Stimulated activated effector memory CD8-positive, alpha-beta T cell treated with anti-CD3 and anti-CD28 coated beads, Interleukin-12 subunit alpha, Interleukin-12 subunit beta, amount 100 ng/mL, for 72 hours (primary cell): ENCODE results near the gene ARHGAP10.
A peak's percentile ranks its signal among the peaks of the same experiment; 100 is the strongest.

Experiments used
- ATAC-seq: fragments of 150-1000 bp; cut with Tn5 transposase; 2 replicates; pipeline ENCODE4 v1.10.0; 2021
- DNase-seq, 2 donors: peaks; one replicate each; pipeline ENCODE4 v3.0.0; 2021 to 2022; ENCODE audit warnings: low spot score in 2 of 2
- H3K27ac Mint-ChIP-seq: one replicate; pipeline ENCODE4 v1.8.0; 2022; ENCODE audit warnings: mild to moderate bottlenecking, mixed read lengths
- H3K36me3 Mint-ChIP-seq: one replicate; pipeline ENCODE4 v1.8.0; 2022; ENCODE audit warnings: mild to moderate bottlenecking, mixed read lengths
- H3K4me1 Mint-ChIP-seq: one replicate; pipeline ENCODE4 v1.8.0; 2022; ENCODE audit warnings: mixed read lengths
- H3K4me3 Mint-ChIP-seq: one replicate; pipeline ENCODE4 v1.8.0; 2022; ENCODE audit warnings: mild to moderate bottlenecking, mixed read lengths
- H3K9me3 Mint-ChIP-seq: one replicate; pipeline ENCODE4 v1.8.0; 2022; ENCODE audit warnings: mixed read lengths

Gene ARHGAP10

DNA sequence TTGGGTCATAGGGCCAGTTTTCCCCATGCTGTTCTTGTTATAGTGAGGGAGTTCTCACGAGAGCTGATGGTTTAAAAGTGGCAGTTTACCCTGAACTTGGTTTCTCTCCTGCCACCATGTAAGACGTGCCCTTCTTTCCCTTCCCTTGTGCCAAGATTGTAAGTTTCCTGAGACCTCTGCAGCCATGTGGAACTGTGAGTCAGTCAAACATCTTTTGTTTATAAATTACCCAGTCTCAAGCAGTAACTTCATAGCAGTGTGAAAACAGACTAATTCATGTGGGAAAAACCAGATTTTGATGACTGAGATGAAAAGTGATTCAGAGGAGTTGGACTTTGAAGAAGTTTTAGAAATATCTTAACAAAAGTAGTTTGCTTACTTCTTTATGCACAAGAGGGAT, 101.4 kb downstream of the ARHGAP10 start:
- DNase-seq (no peak), ATAC-seq (peak; percentile 57)
- Mint-ChIP-seq H3K9me3 (no peaks in the 10 kb centered on the region), H3K36me3 (peaks cover 7% of the 10 kb centered on the region), H3K27ac (no peak overlapping the region), H3K4me3 (no peak overlapping the region), H3K4me1 (peaks cover 44% of the 10 kb centered on the region)

DNA sequence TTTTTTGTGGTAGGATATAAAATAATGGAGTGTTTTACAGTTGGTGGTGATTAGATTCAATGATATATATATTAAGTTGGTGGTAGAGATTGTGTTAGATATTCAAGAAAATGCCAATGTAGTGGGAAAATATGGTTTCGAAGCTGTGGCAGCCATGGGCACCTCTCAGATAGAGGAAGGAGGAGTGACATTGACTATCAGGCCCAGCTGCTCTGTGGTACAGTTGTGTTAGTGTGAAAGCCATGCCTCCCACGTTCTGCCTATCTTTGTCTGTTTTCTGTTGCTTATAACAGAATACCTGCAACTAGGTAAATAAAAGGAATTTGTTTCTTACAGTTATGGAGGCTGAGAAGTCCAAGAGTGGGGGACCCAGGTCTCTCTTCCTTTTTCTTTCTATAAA, 101.9 kb downstream of the ARHGAP10 start:
- peaks cover 7% of the 10 kb centered on the region for H3K36me3 Mint-ChIP-seq
- ATAC-seq (peak; percentile 46), DNase-seq (no peak)
- H3K27ac Mint-ChIP-seq: no peak overlapping the region
- H3K4me1 Mint-ChIP-seq: peaks cover 44% of the 10 kb centered on the region
- no peaks in the 10 kb centered on the region for H3K9me3 Mint-ChIP-seq
- H3K4me3 Mint-ChIP-seq: no peak overlapping the region

DNA sequence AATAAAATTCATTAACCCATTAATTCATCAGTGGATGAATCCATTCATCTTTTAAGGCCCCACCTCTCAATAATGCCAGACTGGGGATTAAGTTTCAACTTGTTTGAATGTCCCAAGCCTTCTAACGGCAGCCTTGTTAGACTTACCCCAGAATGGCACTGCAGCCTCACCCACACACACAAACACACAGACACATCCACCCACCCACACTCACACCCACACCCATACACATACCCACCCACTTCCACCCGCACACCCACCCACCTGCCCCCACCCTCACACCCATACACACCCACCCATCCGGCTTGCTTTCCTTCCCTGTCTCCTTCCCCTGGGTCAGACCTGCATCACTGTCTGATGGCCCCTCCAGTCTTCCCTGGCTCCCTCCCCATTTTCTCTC, 102.6 kb downstream of the ARHGAP10 start:
- no peaks in the 10 kb centered on the region for H3K9me3 Mint-ChIP-seq
- H3K4me3 Mint-ChIP-seq: no peak overlapping the region
- peaks cover 7% of the 10 kb centered on the region for H3K36me3 Mint-ChIP-seq
- H3K27ac Mint-ChIP-seq: peak overlapping the region; percentile 60
- no peak for ATAC-seq
- peaks cover 43% of the 10 kb centered on the region for H3K4me1 Mint-ChIP-seq
- no peak for DNase-seq

DNA sequence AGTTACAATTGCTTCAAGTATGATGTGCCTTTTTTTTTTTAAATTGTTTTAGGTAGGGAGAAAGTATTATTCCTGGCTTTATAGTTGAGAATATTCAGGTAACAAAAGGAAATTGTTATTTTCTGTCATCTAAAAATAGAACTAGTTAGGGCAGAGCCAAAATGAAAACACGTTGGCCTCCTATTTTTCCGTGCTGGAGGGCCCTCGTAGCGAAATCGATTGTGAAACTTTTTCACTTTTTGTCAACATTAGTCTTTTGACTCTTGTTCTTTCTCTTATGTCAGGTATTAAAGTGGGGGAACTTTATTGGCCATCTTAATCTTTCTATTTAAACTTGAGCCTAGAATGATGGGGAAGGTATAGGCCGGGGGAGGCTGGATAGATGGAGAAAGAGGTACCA, 104.9 kb downstream of the ARHGAP10 start:
- ATAC-seq (peak; percentile 45), DNase-seq (no peak)
- Mint-ChIP-seq H3K27ac (no peak overlapping the region), H3K36me3 (peaks cover 6% of the 10 kb centered on the region), H3K4me3 (peak overlapping the region; percentile 9), H3K4me1 (peaks cover 33% of the 10 kb centered on the region), H3K9me3 (no peaks in the 10 kb centered on the region)

DNA sequence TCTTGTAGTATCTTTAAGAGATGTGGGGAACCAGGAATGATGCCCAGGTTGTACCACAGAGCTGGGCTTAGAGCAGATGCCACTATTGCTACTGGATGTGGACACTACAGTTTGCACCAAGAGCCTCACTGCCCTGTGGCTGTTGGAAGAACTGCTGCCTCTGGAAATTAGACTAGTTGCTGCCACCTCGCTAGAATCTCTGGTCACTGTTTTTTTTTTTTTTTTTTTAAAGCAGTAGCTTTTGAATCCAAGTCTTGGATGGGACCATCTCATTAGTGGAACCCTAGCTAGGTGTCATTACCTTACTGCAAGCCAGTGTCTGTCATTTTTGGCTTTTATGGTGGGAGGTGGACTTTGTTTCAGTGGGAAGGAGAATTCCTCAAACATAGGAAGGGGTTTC, 105.5 kb downstream of the ARHGAP10 start:
- no peak for ATAC-seq
- Mint-ChIP-seq H3K36me3 (no peaks in the 10 kb centered on the region), H3K4me3 (peak overlapping the region; percentile 9), H3K27ac (no peak overlapping the region), H3K4me1 (peaks cover 30% of the 10 kb centered on the region), H3K9me3 (no peaks in the 10 kb centered on the region)
- no peak for DNase-seq

DNA sequence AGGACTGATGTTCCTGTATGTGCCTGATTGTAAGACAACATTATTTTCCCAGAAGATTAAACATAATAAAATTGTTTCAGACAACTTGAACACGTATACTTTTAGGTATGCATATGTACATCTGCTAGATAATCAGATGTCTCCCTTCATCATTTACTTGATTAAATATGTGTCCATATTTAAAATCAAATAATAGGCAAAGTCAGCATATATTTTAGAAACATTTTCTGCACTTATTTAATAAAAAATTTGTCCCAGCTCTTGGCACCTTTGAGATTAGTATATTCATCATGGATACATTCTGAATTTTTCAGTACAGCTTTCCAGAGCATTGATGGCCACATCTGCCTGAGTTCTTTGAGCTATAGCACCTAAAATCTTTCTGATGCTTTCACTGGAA, 106.0 kb downstream of the ARHGAP10 start:
- Mint-ChIP-seq H3K36me3 (no peaks in the 10 kb centered on the region), H3K4me3 (no peak overlapping the region), H3K4me1 (peaks cover 33% of the 10 kb centered on the region), H3K9me3 (no peaks in the 10 kb centered on the region), H3K27ac (no peak overlapping the region)
- DNase-seq: no peak
- ATAC-seq: no peak

DNA sequence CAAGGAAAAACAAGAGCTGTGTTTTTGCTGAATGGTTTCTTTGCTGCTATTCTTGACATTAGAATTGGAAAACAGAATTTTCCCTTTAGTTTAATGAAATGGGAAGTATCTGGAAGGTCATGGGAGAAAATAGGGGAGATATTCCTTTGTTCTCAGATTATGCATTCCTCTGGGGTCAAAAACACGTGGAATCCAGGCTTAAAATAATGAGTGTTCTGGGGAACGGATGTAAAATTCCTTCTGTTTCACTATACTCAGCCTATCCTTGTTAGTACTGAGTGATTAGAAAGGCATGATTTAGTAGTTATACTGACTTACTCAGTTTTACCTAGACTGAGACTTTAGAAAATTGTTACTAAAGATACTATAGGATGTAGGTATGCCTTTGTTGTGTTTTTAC, 107.3 kb downstream of the ARHGAP10 start:
- H3K36me3 Mint-ChIP-seq: no peaks in the 10 kb centered on the region

DNA sequence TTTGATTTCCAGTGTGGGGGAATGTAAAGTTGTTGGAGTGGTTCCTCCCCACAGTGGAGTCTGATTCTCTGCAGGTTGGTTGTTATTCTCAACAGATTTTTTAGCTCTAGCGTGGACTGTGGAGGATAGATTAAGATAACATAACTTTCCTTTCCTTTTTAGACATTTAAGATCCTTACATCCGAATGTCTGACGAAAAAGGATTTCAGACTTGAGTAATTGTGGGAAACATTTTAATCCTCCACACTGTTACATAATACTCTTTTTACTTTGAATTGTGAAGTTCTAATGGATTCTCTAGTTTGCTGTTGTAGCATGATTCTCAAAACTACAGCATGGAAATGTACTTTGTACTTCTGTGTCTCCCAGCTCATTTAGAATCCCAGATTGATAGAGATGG, 107.8 kb downstream of the ARHGAP10 start:
- no peak for DNase-seq
- H3K9me3 Mint-ChIP-seq: no peaks in the 10 kb centered on the region
- H3K36me3 Mint-ChIP-seq: no peaks in the 10 kb centered on the region
- H3K27ac Mint-ChIP-seq: no peak overlapping the region
- no peak overlapping the region for H3K4me3 Mint-ChIP-seq
- H3K4me1 Mint-ChIP-seq: peaks cover 19% of the 10 kb centered on the region
- ATAC-seq: no peak

More for the DNA sequence above, 107.3 kb downstream of the ARHGAP10 start:
- H3K4me3 Mint-ChIP-seq: no peak overlapping the region
- H3K27ac Mint-ChIP-seq: no peak overlapping the region
- H3K4me1 Mint-ChIP-seq: peaks cover 23% of the 10 kb centered on the region
- DNase-seq: no peak
- no peak for ATAC-seq
- H3K9me3 Mint-ChIP-seq: no peaks in the 10 kb centered on the region

DNA sequence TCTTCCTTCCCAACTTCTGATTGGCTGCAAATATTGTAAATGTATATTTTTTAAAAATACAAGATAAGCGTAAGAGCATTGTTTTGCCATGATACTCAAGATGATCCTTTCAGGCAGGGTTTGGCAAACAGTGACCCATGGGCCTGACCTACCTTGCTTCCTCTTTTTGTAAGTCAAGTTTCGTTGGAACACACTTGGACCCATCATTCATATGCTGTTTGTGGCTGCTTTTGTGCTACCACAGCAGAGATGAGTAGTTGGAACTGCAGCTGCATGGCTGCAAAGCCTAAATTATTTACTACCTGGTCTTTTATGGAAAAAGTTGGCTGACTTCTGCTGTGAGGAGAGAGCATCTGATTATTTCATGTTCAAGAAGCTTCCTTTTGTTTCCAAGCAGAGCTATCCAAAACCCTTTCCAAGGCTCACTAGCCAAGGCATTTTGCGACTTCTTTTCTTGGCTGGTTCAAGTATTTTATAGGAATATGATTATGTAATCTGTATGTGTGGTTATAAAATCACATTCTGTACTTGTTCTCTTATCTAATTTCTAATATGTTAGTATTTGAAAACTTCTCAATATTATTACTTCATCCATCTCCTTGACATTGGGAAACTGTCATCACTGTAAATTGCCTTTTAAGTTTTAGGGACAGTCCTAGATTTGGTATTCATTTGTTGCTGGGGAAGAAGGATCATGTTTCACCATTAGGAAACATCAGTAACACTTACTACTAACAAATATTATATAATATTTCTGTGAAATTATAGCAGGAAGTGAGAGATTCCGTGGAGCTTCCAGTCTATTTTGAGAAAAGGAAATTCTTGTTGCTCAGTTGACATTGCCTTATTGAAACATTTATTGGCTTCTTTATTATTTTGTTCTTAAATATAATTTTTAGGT, 109.2 kb downstream of the ARHGAP10 start:
- ATAC-seq (no peak), DNase-seq (no peak)
- Mint-ChIP-seq H3K27ac (no peak overlapping the region), H3K4me3 (no peak overlapping the region), H3K36me3 (no peaks in the 10 kb centered on the region), H3K4me1 (peaks cover 15% of the 10 kb centered on the region), H3K9me3 (no peaks in the 10 kb centered on the region)

DNA sequence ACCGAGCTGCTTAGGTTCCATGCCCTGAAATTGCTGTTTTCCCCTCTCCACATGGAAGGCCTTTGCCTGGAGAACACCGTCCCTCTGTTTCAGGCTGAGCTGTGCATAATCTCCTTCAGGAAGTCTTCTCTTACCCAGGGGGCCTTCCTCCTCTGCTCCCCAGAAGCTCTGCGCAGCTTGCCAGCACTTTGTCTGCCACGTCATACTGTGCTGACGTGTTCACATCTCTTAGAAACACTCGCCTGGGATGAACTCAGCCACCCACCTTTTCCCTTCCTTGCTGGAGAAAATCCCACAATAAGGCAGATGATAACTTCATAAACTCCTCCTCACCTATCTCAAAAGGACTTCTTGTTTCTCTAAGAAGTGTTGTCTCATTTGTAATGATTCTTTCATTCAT, 110.7 kb downstream of the ARHGAP10 start:
- Mint-ChIP-seq H3K36me3 (no peaks in the 10 kb centered on the region), H3K9me3 (no peaks in the 10 kb centered on the region), H3K4me3 (no peak overlapping the region), H3K4me1 (peaks cover 9% of the 10 kb centered on the region), H3K27ac (peak overlapping the region; percentile 24)
- DNase-seq (no peak), ATAC-seq (no peak)

DNA sequence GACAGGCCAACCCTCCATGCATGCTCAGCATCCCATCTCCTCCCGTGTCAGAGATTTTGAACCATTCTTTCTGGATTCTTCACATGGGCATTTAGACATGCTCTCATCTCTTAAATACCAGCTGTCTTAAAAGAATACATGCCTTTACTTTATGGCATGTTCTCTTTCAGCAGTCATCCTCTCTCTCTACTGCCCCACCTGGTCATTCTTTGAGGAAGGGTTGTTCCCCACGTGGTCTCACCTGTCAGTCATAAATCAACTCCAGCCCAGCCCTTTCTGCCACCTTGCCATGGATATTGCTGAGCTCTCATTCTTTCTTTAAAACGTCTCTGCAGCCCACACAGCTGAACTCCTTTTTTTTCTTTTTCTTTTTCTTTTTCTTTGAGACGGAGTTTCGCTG, 111.3 kb downstream of the ARHGAP10 start:
- H3K4me1 Mint-ChIP-seq: peaks cover 9% of the 10 kb centered on the region
- H3K4me3 Mint-ChIP-seq: no peak overlapping the region
- no peak overlapping the region for H3K27ac Mint-ChIP-seq
- DNase-seq (no peak), ATAC-seq (peak; percentile 45)
- H3K9me3 Mint-ChIP-seq: no peaks in the 10 kb centered on the region
- no peaks in the 10 kb centered on the region for H3K36me3 Mint-ChIP-seq

DNA sequence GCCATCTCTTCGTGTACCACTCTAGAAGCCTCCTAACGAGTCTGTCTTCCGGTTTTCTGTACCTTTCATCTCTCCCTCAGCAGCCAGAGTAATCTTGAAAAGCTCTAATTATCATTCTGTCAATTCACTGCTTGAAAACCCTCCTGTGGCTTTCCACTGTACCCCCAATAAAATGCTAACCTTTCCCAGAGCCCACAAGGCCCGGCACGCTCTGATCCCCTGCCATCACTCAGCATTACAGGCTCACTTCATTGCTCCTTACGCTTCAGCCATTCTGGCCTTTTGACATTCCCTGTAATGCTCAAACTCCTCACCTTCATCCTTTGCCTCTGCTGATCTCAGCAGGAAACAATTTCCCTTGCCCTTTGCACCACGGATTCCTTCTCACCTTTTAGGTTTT, 112.9 kb downstream of the ARHGAP10 start:
- no peaks in the 10 kb centered on the region for H3K36me3 Mint-ChIP-seq
- ATAC-seq (no peak), DNase-seq (no peak)
- H3K27ac Mint-ChIP-seq: no peak overlapping the region
- H3K4me1 Mint-ChIP-seq: peaks cover 9% of the 10 kb centered on the region
- H3K4me3 Mint-ChIP-seq: no peak overlapping the region
- no peaks in the 10 kb centered on the region for H3K9me3 Mint-ChIP-seq

DNA sequence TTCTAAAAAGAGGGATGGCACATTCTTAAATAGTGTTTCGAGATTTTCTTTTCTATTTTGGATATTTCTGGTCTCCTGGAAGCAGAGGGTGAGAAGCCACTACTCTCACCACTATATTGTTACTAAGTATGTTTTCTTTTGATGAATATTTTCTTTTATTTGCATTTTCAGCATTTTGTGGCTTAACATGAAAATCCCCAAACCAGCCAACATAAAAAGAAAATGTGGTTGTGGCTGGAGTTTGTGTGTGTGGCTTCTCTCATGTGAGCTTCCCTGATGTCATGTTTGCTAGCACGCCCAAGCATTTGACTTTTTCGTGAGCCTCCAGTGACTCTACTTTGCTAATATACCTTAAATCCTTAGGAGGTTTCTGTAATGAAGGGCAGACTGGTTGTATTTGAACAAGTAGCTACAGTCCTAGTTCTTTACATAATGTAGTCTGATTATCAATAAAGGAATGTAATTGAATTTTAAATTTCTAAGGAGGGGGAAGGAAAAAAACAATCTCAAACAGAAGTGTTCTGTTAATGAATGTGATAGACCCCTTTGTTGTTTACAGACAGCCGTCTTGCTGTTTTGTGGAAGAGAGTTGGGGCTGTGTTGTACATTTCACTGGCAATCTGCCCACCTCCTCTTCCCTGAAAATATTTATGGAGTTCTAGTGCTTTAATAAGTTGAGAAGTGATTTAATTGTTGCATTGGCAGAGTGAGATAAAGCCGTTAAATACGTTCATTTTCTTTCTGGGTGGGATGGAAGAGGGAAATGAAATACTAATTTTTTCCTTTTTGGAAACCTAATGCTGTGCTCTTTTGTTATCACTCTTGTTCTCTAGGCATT, 114.6 kb downstream of the ARHGAP10 start:
- Mint-ChIP-seq H3K4me3 (no peak overlapping the region), H3K36me3 (no peaks in the 10 kb centered on the region), H3K4me1 (peaks cover 9% of the 10 kb centered on the region), H3K27ac (no peak overlapping the region), H3K9me3 (no peaks in the 10 kb centered on the region)
- ATAC-seq: peak; percentile 88
- DNase-seq: no peak

DNA sequence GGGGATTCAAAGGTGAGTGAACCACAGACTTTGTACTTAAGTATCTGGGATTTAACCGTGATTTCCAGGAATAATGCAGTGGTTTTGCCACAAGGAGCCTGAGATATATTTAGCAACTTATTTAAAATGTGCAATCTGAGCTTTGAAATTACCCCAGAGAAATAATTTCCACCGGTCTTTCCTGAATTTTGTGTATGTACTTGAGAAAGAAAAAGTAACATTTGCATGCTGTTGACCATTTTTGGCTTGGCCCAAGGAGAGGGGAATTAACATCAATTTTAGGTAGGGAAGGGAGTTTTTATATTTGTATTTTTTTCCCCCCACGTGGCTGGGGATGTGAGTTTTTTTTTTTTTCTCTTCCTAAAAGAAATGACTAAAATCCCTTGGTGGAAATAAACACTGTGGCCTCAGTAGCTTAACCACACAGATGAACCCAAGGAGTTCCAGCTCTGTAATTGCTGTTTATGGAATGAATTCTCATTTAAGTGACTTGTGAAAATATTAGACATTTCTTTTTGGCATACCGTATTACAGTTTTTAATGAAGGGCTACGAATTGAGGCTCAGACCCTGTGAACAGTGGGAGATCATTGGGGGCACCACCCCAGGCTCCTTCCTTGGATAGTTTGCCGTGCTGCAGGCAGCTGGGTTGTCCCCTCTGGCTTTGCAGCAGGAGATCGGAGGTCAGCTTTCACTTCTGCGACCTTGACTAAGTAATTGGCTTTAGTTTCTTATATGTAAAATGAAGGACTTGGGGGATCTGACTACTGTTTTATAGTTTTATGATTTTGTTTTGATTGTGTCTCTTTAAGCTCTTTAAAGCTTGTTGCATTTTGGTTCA, 116.1 kb downstream of the ARHGAP10 start:
- H3K27ac Mint-ChIP-seq: no peak overlapping the region
- H3K9me3 Mint-ChIP-seq: no peaks in the 10 kb centered on the region
- peaks cover 2% of the 10 kb centered on the region for H3K4me1 Mint-ChIP-seq
- H3K36me3 Mint-ChIP-seq: no peaks in the 10 kb centered on the region
- no peak for DNase-seq
- no peak for ATAC-seq
- H3K4me3 Mint-ChIP-seq: no peak overlapping the region

DNA sequence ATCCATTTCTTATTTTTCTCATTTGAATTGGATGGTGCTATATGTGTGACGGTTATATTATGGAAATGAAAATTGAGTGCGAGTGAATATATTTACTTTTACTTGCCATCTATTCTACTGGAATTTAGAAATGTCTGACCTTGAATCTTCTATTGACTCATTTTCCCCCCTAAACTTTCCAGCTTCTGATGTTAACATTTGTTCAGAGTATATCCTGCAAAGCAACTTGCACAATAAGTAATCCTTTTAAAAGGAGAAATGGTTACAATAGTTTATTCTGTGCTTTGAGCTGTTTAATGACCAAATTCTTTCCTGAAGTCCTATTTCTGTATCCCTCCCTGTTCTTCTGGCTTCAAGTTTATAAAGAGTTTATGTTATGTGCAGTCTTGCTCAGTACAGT, 116.7 kb downstream of the ARHGAP10 start:
- Mint-ChIP-seq H3K9me3 (no peaks in the 10 kb centered on the region), H3K4me1 (no peaks in the 10 kb centered on the region), H3K4me3 (no peak overlapping the region), H3K27ac (no peak overlapping the region), H3K36me3 (no peaks in the 10 kb centered on the region)
- DNase-seq: no peak
- no peak for ATAC-seq
